ENCODE results near the gene COL15A1.

DNA sequence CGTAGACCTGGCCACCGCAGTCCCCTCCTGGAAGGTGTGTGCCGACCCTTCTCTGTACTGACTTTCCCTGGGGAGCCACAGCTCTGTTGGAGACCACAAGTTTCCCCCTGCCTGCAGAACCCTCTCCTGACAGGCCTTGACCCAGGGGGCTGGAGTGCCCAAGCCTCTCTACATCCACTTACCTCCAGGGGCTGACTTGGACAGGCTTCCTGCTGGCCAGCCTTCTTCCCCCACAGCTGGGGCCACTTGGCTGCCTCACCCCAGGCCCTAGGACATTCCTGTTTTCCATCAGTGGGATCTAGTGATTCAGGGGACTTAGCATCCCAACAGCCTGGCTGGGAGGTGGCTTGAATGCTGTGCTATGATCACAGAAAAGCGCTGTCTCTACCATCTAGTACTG is 23.6 kb downstream of the COL15A1 start:
- TF ChIP-seq, protein P1, sequence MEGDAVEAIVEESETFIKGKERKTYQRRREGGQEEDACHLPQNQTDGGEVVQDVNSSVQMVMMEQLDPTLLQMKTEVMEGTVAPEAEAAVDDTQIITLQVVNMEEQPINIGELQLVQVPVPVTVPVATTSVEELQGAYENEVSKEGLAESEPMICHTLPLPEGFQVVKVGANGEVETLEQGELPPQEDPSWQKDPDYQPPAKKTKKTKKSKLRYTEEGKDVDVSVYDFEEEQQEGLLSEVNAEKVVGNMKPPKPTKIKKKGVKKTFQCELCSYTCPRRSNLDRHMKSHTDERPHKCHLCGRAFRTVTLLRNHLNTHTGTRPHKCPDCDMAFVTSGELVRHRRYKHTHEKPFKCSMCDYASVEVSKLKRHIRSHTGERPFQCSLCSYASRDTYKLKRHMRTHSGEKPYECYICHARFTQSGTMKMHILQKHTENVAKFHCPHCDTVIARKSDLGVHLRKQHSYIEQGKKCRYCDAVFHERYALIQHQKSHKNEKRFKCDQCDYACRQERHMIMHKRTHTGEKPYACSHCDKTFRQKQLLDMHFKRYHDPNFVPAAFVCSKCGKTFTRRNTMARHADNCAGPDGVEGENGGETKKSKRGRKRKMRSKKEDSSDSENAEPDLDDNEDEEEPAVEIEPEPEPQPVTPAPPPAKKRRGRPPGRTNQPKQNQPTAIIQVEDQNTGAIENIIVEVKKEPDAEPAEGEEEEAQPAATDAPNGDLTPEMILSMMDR (IDR thresholded peaks at IDR 0.05 in 8 of 11, conservative IDR thresholded peaks at IDR 0.05 in 3 of 11) = no peak
- no peak for TF ChIP-seq POLR2AphosphoS5 (IDR thresholded peaks at IDR 0.05)

Data from spleen (tissue), 7 donors.